ENCODE results near the gene COL5A2.
A peak's percentile ranks its signal among the peaks of the same experiment; 100 is the strongest.

The COL5A2 gene

DNA sequence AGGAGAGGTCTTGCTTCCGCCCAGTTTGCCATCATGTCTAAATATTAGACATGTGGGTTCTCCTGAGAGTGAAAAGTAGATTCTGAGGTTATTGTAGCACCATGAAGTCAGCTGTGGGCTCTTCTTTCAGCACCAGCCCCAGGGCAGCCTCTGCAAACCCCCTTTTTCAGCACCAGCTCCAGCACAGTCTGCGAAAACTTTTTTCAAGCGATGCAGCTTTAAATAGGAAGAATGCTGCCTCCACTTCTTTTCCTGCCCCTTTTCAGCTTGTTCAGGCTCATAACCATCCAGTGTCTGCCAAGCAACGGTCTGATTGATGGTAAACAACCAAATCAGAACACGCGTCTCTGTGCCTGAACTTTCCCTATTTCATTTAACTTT lies at the start of gene COL5A2:
COL5A2 (minus strand) TSS at position 192 of the 381 bp plus-strand sequence; CDS start at position 35, 157 bp downstream.
- DNase-seq (ENCODE audit: low spot score) = peak; percentile 60

DNA sequence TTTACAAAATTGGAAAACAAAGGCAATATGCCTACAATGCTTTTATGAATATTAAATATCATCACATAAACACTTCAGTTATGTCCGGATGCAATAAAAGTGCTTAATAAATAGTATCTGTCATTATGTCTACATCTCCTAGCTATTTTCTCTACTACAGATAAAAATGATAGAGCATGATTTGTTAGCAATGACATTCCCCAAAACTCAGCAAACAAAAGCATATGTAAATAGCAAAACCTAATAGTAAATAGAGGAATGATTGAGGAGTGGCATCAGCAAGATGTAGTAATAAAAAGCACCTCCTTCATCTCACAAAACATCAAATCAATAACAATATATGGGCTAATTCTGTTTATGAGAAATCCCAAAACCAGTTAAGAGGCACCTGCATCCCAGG lies 46.5 kb upstream of the COL5A2 start:
- no peak for DNase-seq (ENCODE audit: low spot score)

DNA sequence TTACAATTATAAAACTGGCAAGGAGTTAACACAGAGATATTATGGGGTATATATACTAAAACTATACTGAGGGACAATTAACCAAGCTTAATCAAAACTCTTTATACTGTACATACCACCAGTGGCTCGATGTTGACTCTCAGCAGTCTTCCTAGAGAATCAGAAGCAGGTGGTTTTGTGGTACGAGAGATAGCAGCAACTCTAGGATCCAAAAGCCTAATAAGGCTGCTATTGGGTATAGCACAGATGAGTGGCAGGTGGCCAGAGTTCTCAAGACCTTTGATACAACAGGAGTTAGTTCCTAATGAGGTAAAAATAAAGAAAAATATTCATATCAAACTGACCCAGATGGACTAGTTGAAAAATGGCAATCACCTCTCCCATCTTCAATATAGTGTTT lies 45.5 kb upstream of the COL5A2 start:
- no peak for DNase-seq (ENCODE audit: low spot score)

DNA sequence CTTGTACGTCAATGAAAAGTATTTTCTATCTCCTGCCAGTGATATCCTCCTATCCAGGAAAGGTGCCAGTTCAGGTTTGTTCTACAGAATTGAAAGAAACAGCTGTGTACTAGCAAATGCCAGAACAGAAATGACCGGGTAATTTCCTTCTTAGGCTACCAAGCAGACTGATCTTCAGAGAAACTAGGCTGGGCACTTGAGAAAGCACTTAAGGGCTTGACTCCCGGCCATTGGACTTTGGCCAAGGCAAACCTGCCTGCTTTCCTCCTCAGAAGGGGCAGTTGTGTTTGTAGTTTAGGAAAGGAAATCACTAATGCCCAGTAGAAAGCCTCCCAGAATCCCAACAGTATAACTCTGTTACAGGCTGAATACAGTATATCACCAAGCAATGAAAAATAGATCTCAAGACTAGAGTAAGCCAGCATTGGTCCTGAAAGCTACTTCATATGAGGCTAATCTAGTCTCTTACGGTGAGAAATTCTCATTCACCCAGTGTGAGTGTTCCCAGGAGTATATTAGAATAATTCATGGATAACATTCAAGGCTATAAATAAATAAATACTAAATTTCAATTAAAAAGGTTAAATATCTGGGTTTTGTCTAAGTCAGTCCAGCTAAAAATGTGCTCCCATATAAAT lies 43.0 kb upstream of the COL5A2 start:
- DNase-seq (ENCODE audit: low spot score) = no peak

DNA sequence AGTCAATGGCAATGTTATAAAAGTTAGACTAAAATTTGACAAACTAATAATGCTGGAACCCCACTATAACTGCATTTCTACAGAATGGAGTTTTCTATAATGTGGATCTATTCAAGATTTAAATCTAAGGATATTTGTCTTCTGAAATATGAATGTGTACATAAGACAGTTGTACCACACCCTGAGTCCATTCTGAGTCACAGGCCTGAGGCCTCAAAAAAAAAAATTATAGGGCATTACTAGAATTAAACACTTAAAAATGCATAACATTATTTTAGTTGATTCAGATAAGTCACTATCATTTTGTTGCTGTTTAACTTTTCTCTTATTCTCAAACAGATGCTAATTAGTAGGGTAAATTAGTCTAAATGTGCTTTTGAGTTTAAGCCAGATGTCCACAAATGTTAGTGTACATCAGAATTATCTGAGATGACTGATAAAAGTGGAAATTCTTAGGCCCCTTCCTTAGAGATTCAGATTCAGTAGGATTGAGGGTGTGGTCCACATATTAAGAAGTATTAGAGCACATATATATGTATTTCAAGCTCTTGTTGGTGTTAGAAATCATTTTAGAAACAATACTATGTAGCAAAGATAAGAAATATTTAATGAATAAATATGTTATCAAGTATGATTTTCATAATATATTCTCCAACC lies 42.4 kb upstream of the COL5A2 start:
- DNase-seq (ENCODE audit: low spot score) = no peak

DNA sequence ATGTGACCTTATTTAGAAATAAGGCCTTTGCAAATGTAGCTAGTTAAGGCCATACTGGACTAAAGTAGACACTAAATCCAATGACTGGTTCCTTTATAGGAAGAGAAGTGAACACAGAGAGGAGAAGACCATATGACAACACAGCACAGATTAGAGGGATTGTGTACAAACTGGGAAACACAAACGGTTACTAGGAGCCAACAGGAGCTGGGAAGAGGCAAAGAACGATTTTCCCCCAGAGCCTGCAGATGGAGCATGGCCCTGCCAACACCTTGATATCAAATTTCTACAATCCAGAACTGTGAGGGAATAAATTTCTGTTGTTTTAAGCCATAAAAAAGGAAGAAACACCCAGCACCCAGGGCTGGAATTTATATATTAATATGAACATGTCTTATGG lies 38.7 kb upstream of the COL5A2 start:
- no peak for DNase-seq (ENCODE audit: low spot score)

DNA sequence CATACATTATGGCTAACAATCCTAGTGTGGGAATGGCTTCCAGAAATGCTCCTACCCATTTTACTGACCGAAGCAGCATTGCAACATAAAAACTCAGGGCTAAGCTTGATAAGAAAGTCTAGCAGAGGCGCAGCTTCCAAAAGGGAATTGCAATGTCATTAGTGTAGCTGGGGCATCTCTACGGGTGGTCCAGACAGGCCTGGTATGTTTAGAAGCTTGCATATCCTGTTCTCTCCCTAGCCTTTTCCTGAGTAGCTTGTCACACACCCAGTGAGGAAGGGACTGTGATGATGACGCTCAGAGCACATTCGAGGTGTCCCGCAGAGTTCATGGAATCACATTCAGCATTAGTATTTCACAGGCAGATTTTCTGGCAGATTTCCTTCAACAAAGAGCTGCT lies 38.0 kb upstream of the COL5A2 start:
- DNase-seq (ENCODE audit: low spot score) = no peak

DNA sequence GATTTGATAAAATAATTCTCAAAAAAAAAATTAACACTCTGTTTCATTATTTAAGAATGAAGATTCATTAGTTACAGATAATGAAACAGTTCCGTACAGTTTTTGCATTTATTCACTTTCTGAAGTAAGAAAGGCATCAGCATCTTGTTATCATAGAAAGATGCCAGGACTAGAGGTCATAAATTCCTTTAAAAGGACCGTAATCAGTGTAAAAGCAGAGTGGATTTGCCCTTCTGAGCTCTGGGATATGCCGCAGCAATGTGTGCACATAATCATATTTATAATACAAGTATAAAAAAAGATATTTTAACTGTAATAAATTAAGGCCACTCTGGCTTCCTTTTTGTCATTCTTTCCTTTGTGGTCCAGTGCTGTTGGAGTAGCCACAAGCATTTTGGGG lies 37.5 kb upstream of the COL5A2 start:
- no peak for DNase-seq (ENCODE audit: low spot score)

DNA sequence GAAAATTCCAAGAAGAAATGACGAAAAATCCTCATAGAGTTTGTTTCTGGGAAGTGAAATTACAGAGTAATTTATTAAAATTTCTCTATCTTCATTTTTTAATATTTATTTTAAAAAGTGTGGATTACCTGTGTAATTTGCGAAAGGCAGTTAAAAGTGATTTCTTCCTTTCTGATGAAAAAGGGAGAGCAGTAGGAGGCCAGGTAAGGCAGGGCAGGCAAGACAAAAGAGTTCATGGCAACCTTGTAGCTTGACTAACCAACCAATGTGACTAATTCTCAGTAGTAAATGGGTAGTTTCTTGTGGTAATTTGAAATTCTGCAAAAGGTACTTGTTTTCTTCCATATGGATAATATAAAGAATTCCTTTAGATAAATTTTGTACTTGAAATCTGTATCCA lies 34.9 kb upstream of the COL5A2 start:
- no peak for DNase-seq (ENCODE audit: low spot score)

DNA sequence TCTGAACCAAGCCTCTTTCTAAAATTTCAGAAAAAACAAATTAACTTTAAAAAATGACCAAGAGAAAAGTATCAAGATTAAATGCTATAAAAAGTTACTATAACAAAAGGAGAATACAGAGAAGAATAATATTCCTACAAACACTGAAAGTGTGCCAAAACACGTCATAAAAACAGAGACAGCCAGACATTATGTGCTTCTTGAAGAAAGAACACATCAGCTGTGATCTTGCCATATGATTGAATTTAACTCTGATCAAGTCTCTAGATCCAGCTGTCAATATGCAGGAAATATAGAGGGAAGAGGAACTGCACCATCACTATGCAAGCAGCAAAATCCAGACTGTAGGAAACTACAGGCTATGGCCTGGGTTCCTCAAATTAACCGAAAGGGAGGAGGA lies 33.7 kb upstream of the COL5A2 start:
- DNase-seq (ENCODE audit: low spot score) = no peak

DNA sequence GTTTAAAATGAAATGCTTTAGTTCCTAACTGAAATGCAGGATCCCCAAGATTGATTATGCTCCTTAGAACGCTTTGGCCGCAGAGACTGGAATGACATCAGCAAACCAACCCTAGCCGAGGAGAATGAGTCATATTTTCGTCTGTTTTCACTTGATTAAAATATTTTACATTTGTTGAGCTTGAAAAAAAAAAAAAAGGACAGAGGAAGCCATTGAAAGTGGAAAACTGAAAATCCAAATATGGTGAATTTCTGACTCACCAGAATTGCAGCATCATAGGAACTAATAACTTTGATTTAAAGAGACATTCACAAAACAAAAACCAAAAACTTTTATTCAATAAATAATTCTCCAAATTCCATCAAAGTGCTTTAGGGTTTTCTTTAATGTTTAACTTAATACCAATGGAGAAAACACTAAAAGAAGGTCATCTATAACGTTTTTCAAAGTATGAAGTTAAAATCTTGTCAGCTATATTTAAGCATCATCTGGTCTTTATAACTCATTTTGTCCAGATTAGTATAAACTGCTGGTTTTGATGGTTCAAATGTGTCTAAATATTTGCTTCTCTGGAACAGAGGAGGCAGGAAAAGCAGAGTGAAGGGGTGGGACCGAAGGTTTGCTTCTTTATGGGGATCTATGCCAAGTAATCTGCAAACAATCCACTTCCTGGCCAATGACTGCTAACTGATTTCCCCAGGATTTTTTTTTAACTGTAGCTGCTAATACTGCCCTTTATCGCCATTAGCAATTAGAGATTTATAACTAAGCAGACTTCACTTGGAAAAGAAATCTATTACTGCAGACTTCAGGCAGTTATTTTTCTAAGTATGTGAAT lies 30.9 kb upstream of the COL5A2 start:
- peak; percentile 64 for DNase-seq (ENCODE audit: low spot score)

DNA sequence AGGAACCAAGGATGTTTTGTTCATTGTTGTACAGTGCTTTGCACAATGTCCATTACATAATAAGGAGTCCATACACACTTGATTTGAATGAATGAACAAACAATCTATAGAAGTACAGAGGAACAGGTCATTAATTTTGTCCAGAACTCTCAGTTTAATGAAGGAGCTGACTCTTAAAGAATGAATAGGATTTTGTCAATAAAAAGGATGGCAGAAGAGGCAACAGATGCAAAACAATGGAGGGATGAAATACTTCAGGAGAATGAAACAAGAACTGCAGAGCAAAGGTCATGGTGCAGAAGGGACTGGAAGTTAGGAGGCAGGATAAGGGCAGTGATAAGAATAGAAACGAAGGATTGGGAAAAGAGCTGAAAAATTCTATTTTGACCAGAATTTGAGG lies 28.7 kb upstream of the COL5A2 start:
- DNase-seq (ENCODE audit: low spot score) = no peak

DNA sequence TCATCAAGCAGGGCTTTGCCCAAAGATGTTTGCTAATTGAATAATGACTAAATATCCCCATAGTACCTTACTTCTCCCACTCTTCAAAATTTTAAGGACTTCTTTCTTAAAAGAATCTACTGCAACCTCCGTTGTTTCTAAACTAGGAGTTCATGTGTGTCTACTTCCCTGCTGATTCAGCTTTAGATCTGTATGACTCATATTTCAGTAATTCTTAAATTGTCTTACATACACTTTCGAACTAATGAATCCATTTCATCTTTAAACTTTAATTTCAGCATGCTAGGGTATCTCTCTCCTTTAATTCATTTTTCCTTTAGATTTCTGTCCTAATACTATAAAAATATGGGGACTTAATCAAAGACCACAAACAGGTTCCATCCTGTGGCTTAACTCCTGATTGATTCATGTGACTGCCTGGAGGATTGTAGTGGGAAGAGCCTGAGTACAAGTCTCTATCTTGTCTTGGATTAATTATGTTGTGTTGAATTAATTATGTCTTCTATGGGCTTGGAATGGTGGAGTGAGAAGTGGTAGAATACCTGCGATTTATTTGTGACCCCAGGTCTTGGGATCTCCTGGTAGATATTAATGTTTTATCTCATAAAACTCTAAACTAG lies 24.9 kb upstream of the COL5A2 start:
- DNase-seq (ENCODE audit: low spot score) = no peak

DNA sequence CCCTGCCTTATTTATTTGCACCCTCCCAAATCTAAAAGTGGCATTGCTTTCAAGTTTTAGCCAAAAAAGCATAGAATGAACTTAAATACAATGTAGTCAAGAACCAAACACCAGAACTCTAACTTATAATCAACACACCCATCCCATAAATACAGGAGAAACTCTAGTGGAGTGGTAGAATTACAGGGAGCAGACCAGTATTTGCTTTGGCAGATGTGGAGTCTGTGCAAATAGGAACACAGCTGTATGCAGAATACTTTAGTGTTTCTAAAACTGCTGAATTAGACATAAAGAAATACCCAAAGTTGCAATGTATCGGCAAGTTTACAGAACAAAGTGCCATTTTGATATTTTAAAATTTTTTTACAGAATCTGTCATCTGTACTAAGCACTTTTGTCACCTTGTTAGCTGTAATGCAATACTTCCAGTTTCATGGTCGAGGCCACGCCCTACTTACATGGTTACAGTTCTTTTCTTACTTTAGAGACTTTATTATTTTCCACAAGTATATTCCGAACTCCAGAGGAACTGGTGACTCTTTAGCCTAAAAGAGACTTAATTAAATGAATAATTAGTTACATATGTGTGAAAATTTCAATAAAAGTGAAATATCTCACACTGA lies 23.7 kb upstream of the COL5A2 start:
- DNase-seq (ENCODE audit: low spot score) = no peak

DNA sequence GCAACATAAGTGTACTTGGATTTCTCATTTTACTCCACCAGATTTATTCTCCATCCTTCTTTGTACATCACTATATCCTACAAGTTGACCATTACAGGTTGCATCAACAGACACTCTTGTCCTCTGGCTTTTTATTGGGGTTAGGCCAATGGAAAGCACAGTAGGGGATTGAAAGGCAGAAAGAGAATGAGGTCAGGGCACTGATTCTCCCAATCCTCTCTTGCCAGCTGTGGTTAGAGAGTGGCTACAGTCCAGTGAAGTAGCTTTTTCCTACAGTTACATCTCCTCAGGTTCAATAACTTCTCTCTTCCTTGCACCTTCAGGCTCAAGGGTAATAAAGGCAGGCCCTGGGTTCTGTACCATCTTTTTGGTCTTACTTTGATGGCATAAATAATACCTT lies 20.2 kb upstream of the COL5A2 start:
- DNase-seq (ENCODE audit: low spot score) = no peak

DNA sequence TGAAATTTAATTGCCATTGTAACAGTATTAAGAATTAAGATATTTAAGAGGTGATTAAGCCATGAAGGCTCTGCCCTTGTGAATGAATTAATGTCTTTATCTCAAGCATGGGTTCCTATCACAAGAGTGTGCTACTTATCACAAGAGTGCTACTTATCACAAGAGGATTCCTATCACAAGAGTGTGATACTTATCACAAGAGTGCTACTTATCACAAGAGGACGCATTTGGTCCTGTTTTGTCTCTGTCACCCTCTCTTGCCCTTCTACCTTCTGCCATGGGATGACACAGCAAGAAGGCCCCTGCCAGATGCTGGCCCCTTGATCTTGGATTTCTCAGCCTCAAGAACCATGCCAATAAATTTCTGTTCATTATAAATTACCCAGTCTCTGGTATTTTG lies 13.2 kb upstream of the COL5A2 start:
- no peak for DNase-seq (ENCODE audit: low spot score)

DNA sequence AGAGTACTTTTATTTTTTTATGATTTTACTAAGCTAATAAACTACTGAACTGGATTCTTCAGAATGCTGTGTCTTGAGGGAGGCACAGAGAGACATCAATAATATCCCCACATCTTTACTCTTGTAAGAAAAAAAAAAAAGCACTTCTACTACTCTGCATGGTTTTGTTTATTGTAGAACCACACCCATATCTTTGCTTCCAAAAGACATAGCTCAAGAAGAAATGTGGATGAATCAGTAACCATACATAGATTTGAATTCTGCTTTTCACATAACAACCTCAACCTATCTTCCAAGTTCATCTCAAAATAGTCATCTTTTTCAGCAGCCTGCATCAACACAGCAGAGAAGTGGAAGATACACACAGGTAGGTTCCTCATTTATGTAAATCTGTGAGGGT lies 12.2 kb upstream of the COL5A2 start:
- no peak for DNase-seq (ENCODE audit: low spot score)

DNA sequence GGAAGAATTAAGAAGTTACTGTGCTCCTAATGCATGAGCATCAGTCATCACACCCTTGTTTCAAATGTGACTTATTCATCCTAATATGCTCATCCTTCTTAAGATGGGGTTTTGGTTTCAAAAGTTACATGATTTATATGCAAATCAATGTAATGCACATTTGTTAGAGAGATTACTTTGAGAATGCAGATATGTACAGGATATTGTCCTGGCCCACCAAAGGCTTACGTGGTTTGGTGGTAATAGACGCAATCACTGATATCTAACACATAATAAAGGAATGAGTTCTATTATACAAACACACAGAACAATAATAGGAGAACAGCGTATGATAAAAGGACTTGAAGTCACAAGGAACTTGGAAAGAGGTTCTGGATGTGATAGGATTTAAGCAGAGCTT lies 11.1 kb upstream of the COL5A2 start:
- DNase-seq (ENCODE audit: low spot score) = no peak

DNA sequence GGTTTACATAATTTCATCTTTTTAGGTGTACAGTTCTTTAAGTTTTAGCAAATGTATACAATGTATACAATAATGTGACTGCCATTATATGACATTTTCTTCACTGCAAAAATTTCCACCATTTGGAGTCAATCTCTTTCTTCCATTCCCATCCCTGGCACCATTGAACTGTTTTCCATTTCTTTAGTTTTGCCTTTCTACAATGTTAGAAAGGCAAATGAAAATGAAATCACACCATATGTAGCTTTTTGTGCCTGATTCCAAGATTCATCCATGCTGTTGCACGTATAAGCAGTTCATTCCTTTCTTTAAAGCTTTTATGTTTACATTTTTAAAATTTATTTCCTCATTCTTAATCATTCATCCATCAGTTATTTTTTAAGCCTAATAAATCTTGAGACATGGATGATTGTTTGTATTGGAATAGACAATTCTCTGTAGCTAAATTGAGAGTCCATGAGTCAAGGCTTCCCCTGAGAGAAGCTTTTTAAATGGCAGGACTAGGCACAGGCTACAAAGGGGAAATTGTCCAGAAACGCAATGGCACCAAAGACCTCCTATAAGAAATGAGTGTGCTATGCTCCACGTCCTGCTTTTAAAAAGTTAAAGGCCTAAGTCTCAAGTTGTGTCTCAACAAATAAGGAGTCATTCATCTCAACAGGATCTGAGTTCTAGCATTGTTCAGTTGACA lies 8.7 kb upstream of the COL5A2 start:
- DNase-seq (ENCODE audit: low spot score) = no peak

DNA sequence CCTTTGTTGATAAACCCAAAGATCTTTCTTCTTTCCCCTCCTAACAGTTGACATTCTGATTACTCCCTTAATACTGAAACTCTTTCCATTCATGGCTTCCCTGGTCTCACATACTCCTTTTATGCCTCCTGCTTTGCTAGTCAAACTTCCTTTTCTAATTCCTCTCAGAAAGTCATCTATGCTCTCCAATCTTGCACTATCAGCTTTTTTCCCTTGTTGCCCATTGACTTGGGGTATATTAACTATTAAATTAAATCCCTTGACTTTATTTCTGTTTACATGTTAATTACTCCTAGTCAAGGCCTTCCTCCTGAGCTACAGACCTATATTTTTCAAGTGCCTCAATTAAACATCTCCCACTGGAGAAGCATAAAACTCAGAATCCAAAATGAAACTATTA lies 3.6 kb upstream of the COL5A2 start:
- no peak for DNase-seq (ENCODE audit: low spot score)

DNA sequence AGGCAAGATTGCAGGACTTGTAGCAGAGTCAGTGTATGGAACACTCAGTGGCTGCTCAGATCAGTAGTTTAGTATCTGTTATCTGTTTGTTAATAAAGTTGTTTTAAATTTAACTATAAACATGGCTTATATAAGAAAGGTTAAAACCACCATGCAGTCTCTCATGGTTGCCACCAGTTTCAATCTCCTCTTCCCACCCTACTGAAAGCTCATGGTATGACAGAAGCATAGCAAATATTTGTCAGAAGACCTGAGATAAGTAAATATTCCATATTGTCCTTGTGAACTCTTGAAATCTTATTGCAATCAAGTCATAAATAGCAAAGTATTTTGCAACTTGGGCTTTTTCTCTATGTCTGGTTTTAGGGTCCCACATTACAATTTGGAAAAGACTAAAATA lies 2.1 kb upstream of the COL5A2 start:
- no peak for DNase-seq (ENCODE audit: low spot score)

Measured in AG08396 (cell line).